Mesenchymal stem cell (in vitro differentiated cells and primary cell): Measurements from ENCODE around the gene JOSD1.

Experiments
- DNase-seq: peaks from one replicate; pipeline ENCODE4 v3.0.0-alpha.2; 2013
- H2AFZ ChIP-seq: one replicate; pipeline ENCODE4 v1.6.1; 2013; ENCODE audit warnings: low read depth, mild to moderate bottlenecking, control low read depth, inconsistent platforms, low read length, moderate library complexity
- H2AK5ac ChIP-seq: 2 replicates; pipeline ENCODE4 v1.6.1; 2013; ENCODE audit warnings: low read length, moderate library complexity, mild to moderate bottlenecking, inconsistent platforms; ENCODE audit not compliant: severe bottlenecking
- H2BK120ac ChIP-seq: one replicate; pipeline ENCODE4 v1.6.1; 2013; ENCODE audit warnings: low read depth, mild to moderate bottlenecking, inconsistent platforms, low read length, moderate library complexity
- H2BK12ac ChIP-seq, 2 experiments: one replicate each; pipeline ENCODE4 v1.6.1; 2013; ENCODE audit warnings: inconsistent platforms in 2 of 2, low read length in 2 of 2, mild to moderate bottlenecking in 2 of 2, moderate library complexity in 2 of 2, control low read depth in 1 of 2
- H2BK15ac ChIP-seq: one replicate; pipeline ENCODE4 v1.6.1; 2013; ENCODE audit warnings: mild to moderate bottlenecking, low read depth, inconsistent platforms; ENCODE audit not compliant: poor library complexity, severe bottlenecking
- H2BK5ac ChIP-seq: 2 replicates; pipeline ENCODE4 v1.6.1; 2013; ENCODE audit warnings: low read depth, mild to moderate bottlenecking, low read length, control low read depth, inconsistent platforms; ENCODE audit not compliant: poor library complexity, severe bottlenecking
- H3K14ac ChIP-seq, 2 experiments: one replicate each; pipeline ENCODE4 v1.6.1; 2013; ENCODE audit warnings: inconsistent platforms in 2 of 2, low read length in 2 of 2, control low read depth in 1 of 2, mild to moderate bottlenecking in 1 of 2, moderate library complexity in 1 of 2
- H3K18ac ChIP-seq, 2 experiments: one replicate each; pipeline ENCODE4 v1.6.1; 2013; ENCODE audit warnings: inconsistent platforms in 2 of 2, low read length in 2 of 2, control low read depth in 1 of 2, low read depth in 1 of 2, mild to moderate bottlenecking in 1 of 2
- H3K23ac ChIP-seq, 2 experiments: one replicate each; pipeline ENCODE4 v1.6.1; 2013; ENCODE audit warnings: inconsistent platforms in 2 of 2, low read length in 2 of 2, mild to moderate bottlenecking in 2 of 2, moderate library complexity in 2 of 2, control low read depth in 1 of 2
- H3K27ac ChIP-seq: 2 replicates; pipeline ENCODE4 v1.5.1; 2013; ENCODE audit warnings: mild to moderate bottlenecking, moderate library complexity, low read length, control low read depth, inconsistent platforms; ENCODE audit not compliant: poor library complexity, severe bottlenecking
- H3K27me3 ChIP-seq, 2 experiments: 2 replicates each; pipeline versions ENCODE4 v1.6.1 to v1.7.0; 2013; ENCODE audit warnings: low read length in 2 of 2, mild to moderate bottlenecking in 2 of 2, moderate library complexity in 2 of 2, control low read depth in 1 of 2, inconsistent platforms in 1 of 2; ENCODE audit not compliant: control insufficient read depth in 1 of 2, insufficient read depth in 1 of 2
- H3K36me3 ChIP-seq, 2 experiments: 2 replicates each; pipeline versions ENCODE4 v1.6.1 to v1.7.0; 2013; ENCODE audit warnings: low read length in 2 of 2, control low read depth in 1 of 2, inconsistent platforms in 1 of 2, low read depth in 1 of 2, mild to moderate bottlenecking in 1 of 2; ENCODE audit not compliant: insufficient read depth in 2 of 2, control insufficient read depth in 1 of 2
- H3K4ac ChIP-seq, 2 experiments: one replicate each; pipeline ENCODE4 v1.6.1; 2013; ENCODE audit warnings: inconsistent platforms in 2 of 2, low read length in 2 of 2, mild to moderate bottlenecking in 2 of 2, moderate library complexity in 2 of 2, control low read depth in 1 of 2, low read depth in 1 of 2
- H3K4me1 ChIP-seq: 2 replicates; pipeline ENCODE4 v1.6.1; 2013; ENCODE audit warnings: low read depth, low read length, control low read depth; ENCODE audit not compliant: control insufficient read depth, insufficient read depth
- H3K4me2 ChIP-seq: 2 replicates; pipeline ENCODE4 v1.6.1; 2013; ENCODE audit warnings: low read length, mild to moderate bottlenecking, inconsistent platforms; ENCODE audit not compliant: poor library complexity, severe bottlenecking
- H3K4me3 ChIP-seq, 2 experiments: 2 replicates each; pipeline versions ENCODE4 v1.5.1 to v1.7.0; 2013; ENCODE audit warnings: low read length in 2 of 2, mild to moderate bottlenecking in 2 of 2, control low read depth in 1 of 2, low read depth in 1 of 2; ENCODE audit not compliant: insufficient read depth in 1 of 2
- H3K79me1 ChIP-seq: replicated peaks from 2 replicates; pipeline ENCODE4 v1.6.1; 2013; ENCODE audit warnings: mild to moderate bottlenecking, control low read depth, low read length, inconsistent platforms; ENCODE audit not compliant: poor library complexity, severe bottlenecking
- H3K9ac ChIP-seq: 2 replicates; pipeline ENCODE4 v1.7.0; 2013; ENCODE audit warnings: mild to moderate bottlenecking, low read length, moderate library complexity
- H3K9me3 ChIP-seq: 2 replicates; pipeline ENCODE4 v1.7.0; 2013; ENCODE audit warnings: mild to moderate bottlenecking, low read length; ENCODE audit not compliant: control insufficient read depth
- H4K8ac ChIP-seq: one replicate; pipeline ENCODE4 v1.6.1; 2013; ENCODE audit warnings: inconsistent platforms, mild to moderate bottlenecking, low read length, moderate library complexity
- H4K91ac ChIP-seq: one replicate; pipeline ENCODE4 v1.6.1; 2013; ENCODE audit warnings: mild to moderate bottlenecking, low read length, inconsistent platforms
- WGBS: methylation state at CpG from one replicate; pipeline ENCODE4 v1.1.7; 2013; ENCODE audit warnings: mixed read lengths; 5-methylcytosine and 5-hydroxymethylcytosine counted together

The JOSD1 gene

GRCh38 chr22:38738475-38739070 lies 37.8 kb upstream of the JOSD1 start:
- H3K79me1 ChIP-seq: peaks cover 13% of the 10 kb centered on the region
- H3K27ac ChIP-seq: no peak overlapping the region
- H2AFZ ChIP-seq: no peak overlapping the region
- H4K91ac ChIP-seq: no peak overlapping the region
- H2BK5ac ChIP-seq: no peak overlapping the region
- peaks cover 88 to 96% of the 10 kb centered on the region in 2 experiments for H3K36me3 ChIP-seq
- no peak overlapping the region for H2BK12ac ChIP-seq
- H3K4me2 ChIP-seq: no peak overlapping the region
- no peak overlapping the region for H2AK5ac ChIP-seq
- no peak overlapping the region for H3K14ac ChIP-seq
- DNase-seq: no peak
- no peak overlapping the region for H3K4me3 ChIP-seq
- no peak overlapping the region for H4K8ac ChIP-seq
- 98% methylated on average over 18 of the region's 18 CpGs for WGBS
- no peak overlapping the region for H3K18ac ChIP-seq
- H2BK120ac ChIP-seq: no peak overlapping the region
- no peak overlapping the region for H3K23ac ChIP-seq
- H3K9me3 ChIP-seq: no peaks in the 10 kb centered on the region
- H3K4ac ChIP-seq: no peak overlapping the region
- H3K4me1 ChIP-seq: no peaks in the 10 kb centered on the region
- H2BK15ac ChIP-seq: no peak overlapping the region
- no peaks in the 10 kb centered on the region for H3K27me3 ChIP-seq
- no peak overlapping the region for H3K9ac ChIP-seq

- Histone ChIP-seq H4K91ac (no peak overlapping the region), H2BK15ac (no peak overlapping the region), H2BK5ac (no peak overlapping the region), H3K14ac (no peak overlapping the region), H4K8ac (no peak overlapping the region), H3K4me3 (no peak overlapping the region), H3K27me3 (no peaks in the 10 kb centered on the region), H3K27ac (no peak overlapping the region), H2BK12ac (no peak overlapping the region), H2BK120ac (no peak overlapping the region), H3K23ac (no peak overlapping the region), H3K4ac (no peak overlapping the region), H2AK5ac (no peak overlapping the region), H3K9ac (no peak overlapping the region), H3K36me3 (peaks cover 88 to 100% of the 10 kb centered on the region in 2 experiments), H3K18ac (no peak overlapping the region), H3K9me3 (no peaks in the 10 kb centered on the region), H3K79me1 (peaks cover 14% of the 10 kb centered on the region), H2AFZ (no peak overlapping the region), H3K4me2 (no peak overlapping the region), H3K4me1 (no peaks in the 10 kb centered on the region)
- WGBS: 77% methylated on average over 21 of the region's 21 CpGs
- no peak for DNase-seq
Measured at GRCh38 chr22:38737302-38738060, 36.7 kb upstream of the JOSD1 start.

GRCh38 chr22:38736257-38736570 lies 35.5 kb upstream of the JOSD1 start:
- H3K9ac ChIP-seq: no peak overlapping the region
- H3K27ac ChIP-seq: no peak overlapping the region
- H4K91ac ChIP-seq: no peak overlapping the region
- H3K4me3 ChIP-seq: no peak overlapping the region
- no peak for DNase-seq
- 96% methylated on average over 7 of the region's 7 CpGs for WGBS
- H3K4ac ChIP-seq: no peak overlapping the region
- H2BK120ac ChIP-seq: no peak overlapping the region
- H3K23ac ChIP-seq: no peak overlapping the region
- no peak overlapping the region for H3K18ac ChIP-seq
- H3K14ac ChIP-seq: no peak overlapping the region
- peaks cover 12% of the 10 kb centered on the region for H3K79me1 ChIP-seq
- H3K36me3 ChIP-seq: peaks cover 88 to 100% of the 10 kb centered on the region in 2 experiments
- H2AFZ ChIP-seq: no peak overlapping the region
- no peak overlapping the region for H3K4me2 ChIP-seq
- H3K9me3 ChIP-seq: no peaks in the 10 kb centered on the region
- no peak overlapping the region for H2BK15ac ChIP-seq
- no peak overlapping the region for H2BK5ac ChIP-seq
- H3K4me1 ChIP-seq: peaks cover 3% of the 10 kb centered on the region
- H3K27me3 ChIP-seq: no peaks in the 10 kb centered on the region
- no peak overlapping the region for H4K8ac ChIP-seq
- H2BK12ac ChIP-seq: no peak overlapping the region
- no peak overlapping the region for H2AK5ac ChIP-seq

GRCh38 chr22:38735465-38736256 lies 34.9 kb upstream of the JOSD1 start:
- Histone ChIP-seq H3K4me3 (no peak overlapping the region), H4K8ac (no peak overlapping the region), H3K4me2 (no peak overlapping the region), H2BK5ac (no peak overlapping the region), H2AK5ac (no peak overlapping the region), H3K9me3 (no peaks in the 10 kb centered on the region), H3K36me3 (peaks cover 88 to 100% of the 10 kb centered on the region in 2 experiments), H3K18ac (no peak overlapping the region), H3K23ac (no peak overlapping the region), H2BK12ac (no peak overlapping the region), H3K9ac (no peak overlapping the region), H3K14ac (no peak overlapping the region), H3K4ac (peak overlapping the region in 1 of 2 experiments; percentile 30), H3K27me3 (no peaks in the 10 kb centered on the region), H2BK120ac (no peak overlapping the region), H4K91ac (no peak overlapping the region), H3K79me1 (peaks cover 10% of the 10 kb centered on the region), H2AFZ (no peak overlapping the region), H2BK15ac (no peak overlapping the region), H3K4me1 (peaks cover 3% of the 10 kb centered on the region), H3K27ac (no peak overlapping the region)
- DNase-seq: no peak
- 96% methylated on average over 15 of the region's 15 CpGs for WGBS
